Measurements from ENCODE around the gene TAS2R30. TPM values are rescaled to one million over a fixed set of nuclear protein-coding genes. Genes with fewer than 3 reads are reported as not detected.
"Not testable (repeated sequence)": the region's sequence is repeated elsewhere in the genome, so short reads cannot be mapped to it uniquely, and the experiment has no call there.

Gene TAS2R30
- total RNA-seq, 1 experiment from 2014 or later, result 0.66 TPM

DNA sequence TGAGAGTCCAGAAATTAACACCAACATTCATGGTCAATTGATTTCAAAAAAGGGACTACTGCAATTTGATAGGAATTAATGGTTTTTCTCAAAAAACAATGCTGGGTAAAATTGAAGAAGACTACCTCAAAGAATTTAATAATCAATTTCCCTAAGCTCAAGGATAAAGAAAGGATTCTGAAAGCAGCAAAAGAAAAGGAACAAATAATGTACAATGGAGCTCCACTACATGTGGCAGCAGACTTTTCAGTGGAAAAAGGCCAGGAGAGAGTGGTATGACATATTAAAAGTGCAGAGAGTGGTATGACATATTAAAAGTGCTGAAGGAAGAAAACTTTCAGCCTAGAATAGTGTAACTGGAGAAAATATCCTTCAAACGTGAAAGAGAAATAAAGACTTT lies 26.7 kb downstream of the TAS2R30 start:
- TF ChIP-seq, protein P1, sequence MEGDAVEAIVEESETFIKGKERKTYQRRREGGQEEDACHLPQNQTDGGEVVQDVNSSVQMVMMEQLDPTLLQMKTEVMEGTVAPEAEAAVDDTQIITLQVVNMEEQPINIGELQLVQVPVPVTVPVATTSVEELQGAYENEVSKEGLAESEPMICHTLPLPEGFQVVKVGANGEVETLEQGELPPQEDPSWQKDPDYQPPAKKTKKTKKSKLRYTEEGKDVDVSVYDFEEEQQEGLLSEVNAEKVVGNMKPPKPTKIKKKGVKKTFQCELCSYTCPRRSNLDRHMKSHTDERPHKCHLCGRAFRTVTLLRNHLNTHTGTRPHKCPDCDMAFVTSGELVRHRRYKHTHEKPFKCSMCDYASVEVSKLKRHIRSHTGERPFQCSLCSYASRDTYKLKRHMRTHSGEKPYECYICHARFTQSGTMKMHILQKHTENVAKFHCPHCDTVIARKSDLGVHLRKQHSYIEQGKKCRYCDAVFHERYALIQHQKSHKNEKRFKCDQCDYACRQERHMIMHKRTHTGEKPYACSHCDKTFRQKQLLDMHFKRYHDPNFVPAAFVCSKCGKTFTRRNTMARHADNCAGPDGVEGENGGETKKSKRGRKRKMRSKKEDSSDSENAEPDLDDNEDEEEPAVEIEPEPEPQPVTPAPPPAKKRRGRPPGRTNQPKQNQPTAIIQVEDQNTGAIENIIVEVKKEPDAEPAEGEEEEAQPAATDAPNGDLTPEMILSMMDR (conservative IDR thresholded peaks at IDR 0.05; ENCODE audit: low read depth, low read length), result no peak
- no peak for TF ChIP-seq EZH2phosphoT487 (IDR thresholded peaks at IDR 0.05; ENCODE audit: borderline replicate concordance, low read length)
- TF ChIP-seq EZH2 (IDR thresholded peaks at IDR 0.05; ENCODE audit: low read length, unreplicated experiment), result no peak
- Histone ChIP-seq H3K4me1 (ENCODE audit: insufficient read depth, low read length) (no peaks in the 10 kb centered on the region), H3K9ac (ENCODE audit: low read length) (no peak overlapping the region), H4K20me1 (ENCODE audit: low read length) (no peaks in the 10 kb centered on the region), H3K4me2 (ENCODE audit: low read length) (no peak overlapping the region), H3K9me3 (ENCODE audit: low read length) (no peaks in the 10 kb centered on the region), H3K27me3 (ENCODE audit: low read length) (no peaks in the 10 kb centered on the region), H2AFZ (ENCODE audit: low read length) (no peak overlapping the region), H3K36me3 (ENCODE audit: low read depth, low read length) (no peaks in the 10 kb centered on the region), H3K4me3 (ENCODE audit: low read length) (no peak overlapping the region), H3K27ac (ENCODE audit: low read length) (no peak overlapping the region), H3K9me2 (replicated peaks; ENCODE audit: low read length) (no peaks in the 10 kb centered on the region), H3F3A (ENCODE audit: low read length, unreplicated experiment) (no peaks in the 10 kb centered on the region), H3K79me2 (ENCODE audit: low read length) (peaks cover 18% of the 10 kb centered on the region; the same call in 1 of the 2 replicates)
- ChIA-PET CTCF (no interaction called here), POLR2A (ENCODE audit: unreplicated experiment) (no interaction called here)
- intact Hi-C loops (cut with micrococcal nuclease), result no loop called here
- no TSS peak for BruUV-seq (replicated peaks)
- ATAC-seq, result no peak
- DNase-seq, result no peak

DNA sequence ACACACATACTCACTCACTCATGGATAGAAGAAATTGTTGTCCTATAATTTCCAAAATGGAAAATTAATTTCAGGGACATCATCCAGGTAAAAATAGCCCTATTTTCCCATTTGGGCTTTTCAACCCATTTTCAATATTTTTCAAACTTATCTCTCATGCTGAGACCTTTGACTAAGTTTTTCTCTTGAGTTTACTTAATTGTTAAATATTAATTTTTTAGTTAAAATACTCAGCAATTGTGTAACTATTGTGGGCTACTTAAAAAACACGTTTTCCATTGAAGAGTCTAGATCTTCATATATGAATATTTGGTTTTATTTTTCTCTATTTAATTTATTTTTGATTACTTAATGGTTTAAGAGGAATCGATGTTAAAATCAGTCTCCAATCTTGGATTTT lies 28.2 kb downstream of the TAS2R30 start:
- no peak overlapping the region for H3K27ac ChIP-seq (ENCODE audit: low read length)
- no peaks in the 10 kb centered on the region for H3K36me3 ChIP-seq (ENCODE audit: low read depth, low read length)
- H3K79me2 ChIP-seq (ENCODE audit: low read length), result peaks cover 13% of the 10 kb centered on the region; the same call in 1 of the 2 replicates
- TF ChIP-seq EZH2 (IDR thresholded peaks at IDR 0.05; ENCODE audit: low read length, unreplicated experiment) (no peak), EZH2phosphoT487 (IDR thresholded peaks at IDR 0.05; ENCODE audit: borderline replicate concordance, low read length) (no peak)
- TF ChIP-seq, protein P1 (conservative IDR thresholded peaks at IDR 0.05; ENCODE audit: low read depth, low read length), result no peak
- no peak overlapping the region for H2AFZ ChIP-seq (ENCODE audit: low read length)
- H3K9ac ChIP-seq (ENCODE audit: low read length), result no peak overlapping the region
- no peaks in the 10 kb centered on the region for H3K4me1 ChIP-seq (ENCODE audit: insufficient read depth, low read length)
- no peaks in the 10 kb centered on the region for H3F3A ChIP-seq (ENCODE audit: low read length, unreplicated experiment)
- DNase-seq (no peak), ATAC-seq (no peak)
- BruUV-seq (replicated peaks), result no TSS peak
- ChIA-PET CTCF (no interaction called here), POLR2A (ENCODE audit: unreplicated experiment) (no interaction called here)
- H4K20me1 ChIP-seq (ENCODE audit: low read length), result no peaks in the 10 kb centered on the region
- H3K4me2 ChIP-seq (ENCODE audit: low read length), result no peak overlapping the region
- H3K27me3 ChIP-seq (ENCODE audit: low read length), result no peaks in the 10 kb centered on the region
- H3K4me3 ChIP-seq (ENCODE audit: low read length), result no peak overlapping the region
- intact Hi-C loops (cut with micrococcal nuclease), result no loop called here
- H3K9me2 ChIP-seq (replicated peaks; ENCODE audit: low read length), result no peaks in the 10 kb centered on the region
- no peaks in the 10 kb centered on the region for H3K9me3 ChIP-seq (ENCODE audit: low read length)

GRCh38 chr12:11105546-11105945 lies 28.9 kb downstream of the TAS2R30 start:
- DNase-seq, result no peak
- H3F3A ChIP-seq (ENCODE audit: low read length, unreplicated experiment), result no peaks in the 10 kb centered on the region
- H4K20me1 ChIP-seq (ENCODE audit: low read length), result no peaks in the 10 kb centered on the region
- 0 out of 2 replicates have a peak, but pooled peaks cover 10% of the 10 kb centered on the region for H3K79me2 ChIP-seq (ENCODE audit: low read length)
- no peak for ATAC-seq
- H3K36me3 ChIP-seq (ENCODE audit: low read depth, low read length), result no peaks in the 10 kb centered on the region
- H3K9me2 ChIP-seq (replicated peaks; ENCODE audit: low read length), result no peaks in the 10 kb centered on the region
- no peak overlapping the region for H2AFZ ChIP-seq (ENCODE audit: low read length)
- BruUV-seq (replicated peaks), result no TSS peak
- no peak overlapping the region for H3K4me3 ChIP-seq (ENCODE audit: low read length)
- H3K4me1 ChIP-seq (ENCODE audit: insufficient read depth, low read length), result no peaks in the 10 kb centered on the region
- H3K9ac ChIP-seq (ENCODE audit: low read length), result no peak overlapping the region
- TF ChIP-seq EZH2phosphoT487 (IDR thresholded peaks at IDR 0.05; ENCODE audit: borderline replicate concordance, low read length) (no peak), EZH2 (IDR thresholded peaks at IDR 0.05; ENCODE audit: low read length, unreplicated experiment) (no peak)
- TF ChIP-seq, protein P1 (conservative IDR thresholded peaks at IDR 0.05; ENCODE audit: low read depth, low read length), result no peak
- no peaks in the 10 kb centered on the region for H3K27me3 ChIP-seq (ENCODE audit: low read length)
- H3K27ac ChIP-seq (ENCODE audit: low read length), result no peak overlapping the region
- intact Hi-C loops (cut with micrococcal nuclease), result no loop called here
- no peaks in the 10 kb centered on the region for H3K9me3 ChIP-seq (ENCODE audit: low read length)
- no peak overlapping the region for H3K4me2 ChIP-seq (ENCODE audit: low read length)
- ChIA-PET POLR2A (ENCODE audit: unreplicated experiment) (no interaction called here), CTCF (no interaction called here)

GRCh38 chr12:11094910-11095309 lies 39.5 kb downstream of the TAS2R30 start:
- CTCF ChIA-PET; H3K9ac ChIP-seq (ENCODE audit: low read length); ATAC-seq; H3K9me3 ChIP-seq (ENCODE audit: low read length); H3K4me2 ChIP-seq (ENCODE audit: low read length); H3K36me3 ChIP-seq (ENCODE audit: low read depth, low read length); intact Hi-C loops (cut with micrococcal nuclease); H2AFZ ChIP-seq (ENCODE audit: low read length); H3K4me3 ChIP-seq (ENCODE audit: low read length); POLR2A ChIA-PET (ENCODE audit: unreplicated experiment); H3K27me3 ChIP-seq (ENCODE audit: low read length); H3K4me1 ChIP-seq (ENCODE audit: insufficient read depth, low read length); DNase-seq; H3F3A ChIP-seq (ENCODE audit: low read length, unreplicated experiment); H3K79me2 ChIP-seq (ENCODE audit: low read length); H3K27ac ChIP-seq (ENCODE audit: low read length); BruUV-seq (replicated peaks); H4K20me1 ChIP-seq (ENCODE audit: low read length); H3K9me2 ChIP-seq (replicated peaks; ENCODE audit: low read length): not testable (repeated sequence)

Measured in PC-3 (cell line).